Tongue (tissue), 2 donors: ENCODE data around the gene MIER2. TPM values are rescaled to one million over a fixed set of nuclear protein-coding genes. Genes with fewer than 3 reads are reported as not detected.
"Not testable (repeated sequence)": the region's sequence is repeated elsewhere in the genome, so short reads cannot be mapped to it uniquely, and the experiment has no call there.

ENCODE experiments used
- DNase-seq: peaks from one replicate; pipeline ENCODE4 v3.0.0-alpha.2; 2015
- total RNA-seq: library from RNA; depleted of rRNA; stranded (reverse); fragments of >200 nt; gene quantifications from one replicate; pipeline ENCODE4 v1.2.3, GENCODE V29; 2014

MIER2 gene
- 9.2 TPM for total RNA-seq

GRCh38 chr19:344625-345319, at the start of gene MIER2:
Gene MIER2, minus strand, starts transcription at chr19:344796. Its CDS starts 14 bp downstream, at chr19:344782.
- peak; percentile 90 for DNase-seq

DNA sequence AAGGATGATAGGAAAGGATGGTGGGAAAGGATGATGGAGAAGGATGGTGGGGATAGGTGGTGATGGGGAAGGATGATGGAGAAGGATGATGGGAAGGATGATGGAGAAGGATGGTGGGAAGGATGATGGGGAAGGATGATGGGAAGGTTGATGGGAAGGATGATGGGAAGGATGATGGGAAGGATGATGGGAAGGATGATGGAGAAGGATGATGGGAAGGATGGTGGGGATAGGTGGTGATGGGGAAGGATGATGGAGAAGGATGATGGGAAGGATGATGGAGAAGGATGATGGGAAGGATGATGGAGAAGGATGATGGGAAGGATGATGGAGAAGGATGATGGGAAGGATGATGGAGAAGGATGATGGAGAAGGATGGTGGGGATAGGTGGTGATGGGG, 49.0 kb upstream of the MIER2 start:
- not testable (repeated sequence) for DNase-seq

- no peak for DNase-seq
Observed at GRCh38 chr19:392375-392970, 47.9 kb upstream of the MIER2 start.

DNA sequence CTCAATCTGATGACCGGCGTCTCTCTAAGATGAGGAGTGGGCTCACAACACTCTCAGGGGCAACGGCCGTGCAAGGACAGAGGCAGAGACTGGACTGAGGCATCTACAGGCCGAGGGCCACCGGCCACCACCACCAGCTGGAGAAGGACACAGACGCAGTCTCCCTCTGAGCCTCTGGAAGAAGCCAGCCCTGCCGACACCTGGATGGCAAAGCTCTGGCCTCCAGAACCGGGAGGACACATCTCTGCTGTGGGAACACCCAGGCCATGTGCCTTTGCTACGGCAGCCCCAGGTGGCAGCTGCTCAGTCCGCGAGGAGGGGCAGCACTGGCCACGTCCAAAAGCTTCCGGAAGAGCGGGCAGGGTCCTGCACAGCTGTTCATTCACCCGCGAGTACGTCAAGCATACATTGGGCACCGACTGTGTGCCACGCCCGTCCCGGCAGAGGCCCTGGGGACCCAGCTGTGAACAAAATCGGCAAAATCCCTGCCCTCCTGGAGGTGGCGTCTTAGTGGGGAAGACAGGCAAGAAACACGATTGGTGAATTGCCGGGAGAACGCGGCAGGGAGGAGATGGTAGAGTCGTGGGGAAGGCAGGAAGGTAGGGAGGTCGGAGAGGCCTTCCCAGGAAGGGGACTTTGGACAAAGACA, 47.3 kb upstream of the MIER2 start:
- no peak for DNase-seq

DNA sequence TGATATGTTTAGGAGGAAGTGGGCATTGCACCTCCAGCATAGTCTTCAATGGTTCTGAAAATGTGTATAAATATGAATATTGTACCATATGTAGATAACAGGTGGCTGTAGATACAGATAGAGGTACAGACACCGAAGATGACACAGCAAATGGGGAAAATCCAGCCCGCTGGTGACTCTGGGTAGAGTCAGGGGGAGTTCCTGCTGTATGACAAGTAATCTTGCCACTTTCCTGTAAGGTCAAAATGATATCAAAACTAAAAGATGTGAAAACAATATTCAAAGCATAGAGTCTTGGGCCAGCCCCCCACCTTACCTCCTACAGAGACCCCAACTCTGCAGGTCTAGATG, 46.6 kb upstream of the MIER2 start:
- no peak for DNase-seq

GRCh38 chr19:390386-391206, 46.0 kb upstream of the MIER2 start:
- no peak for DNase-seq

DNA sequence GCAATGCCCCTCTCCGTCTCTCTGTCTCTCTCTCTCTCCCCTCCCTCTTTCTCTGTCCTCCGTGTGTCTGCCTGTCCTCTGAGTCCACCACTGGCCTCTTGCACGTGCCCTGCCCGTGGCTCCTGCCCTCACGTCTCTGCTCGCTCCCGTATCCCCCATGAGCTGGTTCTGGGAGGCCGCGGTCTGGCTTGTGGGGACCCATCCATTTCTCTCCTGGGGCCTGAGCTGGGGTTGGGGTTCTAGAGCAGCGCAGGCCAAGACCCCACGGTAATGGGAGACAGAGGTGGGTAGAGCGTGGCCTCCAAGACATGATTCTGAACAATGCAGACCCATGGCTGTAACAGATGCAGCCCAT, 45.3 kb upstream of the MIER2 start:
- no peak for DNase-seq

DNA sequence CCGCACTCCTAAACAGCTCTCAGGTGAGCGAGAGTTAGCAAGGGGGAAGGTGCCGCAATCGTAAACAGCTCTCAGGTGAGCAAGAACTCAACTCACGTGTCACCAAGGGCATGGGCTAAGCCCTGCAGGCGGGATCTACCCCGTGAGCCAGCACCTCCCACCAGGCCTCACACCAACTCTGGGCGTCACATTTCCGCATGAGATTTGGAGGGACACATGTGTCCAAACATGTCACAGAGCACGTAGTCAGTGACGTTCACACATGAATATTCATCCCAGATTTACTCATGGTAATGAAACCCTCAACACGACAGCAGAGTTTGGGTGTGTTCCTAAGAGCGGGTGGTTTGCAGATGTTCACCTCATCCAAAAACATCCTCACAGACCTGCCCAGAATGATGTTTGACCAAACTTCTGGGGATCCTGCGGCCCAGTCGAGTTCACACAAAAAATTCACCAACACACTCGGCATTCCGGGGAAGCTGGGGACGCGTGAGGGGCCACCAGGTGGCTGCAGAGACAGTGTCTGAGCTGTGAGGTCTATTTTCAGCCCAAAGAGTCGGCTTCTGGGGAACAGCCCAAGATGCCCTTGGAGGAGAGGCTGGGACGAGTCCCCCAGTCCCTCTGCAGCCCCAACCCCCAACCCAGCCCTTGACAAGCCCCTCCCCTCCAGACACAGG, 44.8 kb upstream of the MIER2 start:
- DNase-seq = no peak

DNA sequence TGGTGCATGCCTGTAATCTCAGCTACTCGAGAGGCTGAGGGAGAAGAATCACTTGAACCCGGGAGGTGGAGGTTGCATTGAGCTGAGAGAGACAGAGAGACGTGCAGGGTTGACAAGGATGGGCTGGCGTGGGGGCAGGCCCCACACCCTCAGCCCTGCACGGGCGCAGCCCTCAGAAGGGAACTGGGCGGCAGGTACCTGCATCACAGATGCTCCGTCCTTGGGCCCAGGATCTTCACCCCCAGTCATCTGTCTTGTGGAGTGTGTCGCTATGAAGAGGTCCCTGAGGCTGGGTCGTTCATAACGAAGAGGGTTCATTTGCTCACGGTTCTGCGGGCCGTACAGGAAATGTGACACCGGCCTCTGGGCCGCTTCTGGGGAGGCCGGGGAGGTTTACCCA, 44.1 kb upstream of the MIER2 start:
- no peak for DNase-seq

GRCh38 chr19:387777-388176, 43.2 kb upstream of the MIER2 start:
- DNase-seq = no peak

DNA sequence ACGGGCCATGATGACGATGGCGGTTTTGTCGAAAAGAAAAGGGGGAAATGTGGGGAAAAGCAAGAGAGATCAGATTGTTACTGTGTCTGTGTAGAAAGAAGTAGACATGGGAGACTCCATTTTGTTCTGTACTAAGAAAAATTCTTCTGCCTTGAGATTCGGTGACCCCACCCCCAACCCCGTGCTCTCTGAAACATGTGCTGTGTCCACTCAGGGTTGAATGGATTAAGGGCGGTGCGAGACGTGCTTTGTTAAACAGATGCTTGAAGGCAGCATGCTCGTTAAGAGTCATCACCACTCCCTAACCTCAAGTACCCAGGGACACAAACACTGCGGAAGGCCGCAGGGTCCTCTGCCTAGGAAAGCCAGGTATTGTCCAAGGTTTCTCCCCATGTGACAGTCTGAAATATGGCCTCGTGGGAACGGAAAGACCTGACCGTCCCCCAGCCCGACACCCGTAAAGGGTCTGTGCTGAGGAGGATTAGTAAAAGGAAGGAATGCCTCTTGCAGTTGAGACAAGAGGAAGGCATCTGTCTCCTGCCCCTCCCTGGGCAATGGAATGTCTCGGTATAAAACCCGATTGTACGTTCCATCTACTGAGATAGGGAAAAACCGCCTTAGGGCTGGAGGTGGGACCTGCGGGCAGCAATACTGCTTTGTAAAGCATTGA, 42.2 kb upstream of the MIER2 start:
- peak; percentile 54 for DNase-seq

- DNase-seq = not testable (repeated sequence)
Observed at GRCh38 chr19:386189-386588, 41.6 kb upstream of the MIER2 start.

GRCh38 chr19:384799-385169, 40.2 kb upstream of the MIER2 start:
- DNase-seq = no peak

- peak; percentile 54 for DNase-seq
Observed at GRCh38 chr19:383922-384798, 39.6 kb upstream of the MIER2 start.

DNA sequence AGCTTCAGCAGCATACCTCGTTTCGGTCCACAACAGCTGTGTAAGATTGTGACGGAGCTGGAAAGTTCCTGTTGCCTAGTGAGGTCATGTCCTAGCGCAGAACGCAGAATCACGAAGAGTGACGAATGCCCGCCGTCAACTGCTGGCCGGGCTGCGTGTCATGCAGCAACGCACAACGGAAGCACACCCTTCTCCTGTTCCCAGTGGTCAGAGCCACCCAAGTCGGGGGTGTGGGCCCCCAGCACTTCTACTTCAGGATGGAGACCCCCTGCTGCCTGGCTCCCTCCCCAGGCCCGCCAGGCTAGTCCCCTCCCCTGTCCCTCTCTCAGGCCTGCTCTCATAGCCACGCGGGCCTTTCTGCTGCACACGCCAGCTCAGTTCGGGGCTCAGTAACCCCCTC, 38.4 kb upstream of the MIER2 start:
- no peak for DNase-seq

GRCh38 chr19:382578-382977, 38.0 kb upstream of the MIER2 start:
- not testable (repeated sequence) for DNase-seq

DNA sequence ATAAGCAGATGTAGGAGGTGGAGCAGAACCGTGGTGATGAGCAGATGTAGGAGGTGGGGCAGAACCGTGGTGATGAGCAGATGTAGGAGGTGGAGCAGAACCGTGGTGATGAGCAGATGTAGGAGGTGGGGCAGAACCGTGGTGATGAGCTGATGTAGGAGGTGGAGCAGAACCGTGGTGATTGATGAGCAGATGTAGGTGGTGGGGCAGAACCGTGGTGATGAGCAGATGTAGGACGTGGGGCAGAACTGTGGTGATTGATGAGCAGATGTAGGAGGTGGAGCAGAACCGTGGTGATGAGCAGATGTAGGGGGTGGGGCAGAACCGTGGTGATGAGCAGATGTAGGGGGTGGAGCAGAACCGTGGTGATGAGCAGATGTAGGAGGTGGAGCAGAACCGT, 37.3 kb upstream of the MIER2 start:
- DNase-seq = not testable (repeated sequence)

DNA sequence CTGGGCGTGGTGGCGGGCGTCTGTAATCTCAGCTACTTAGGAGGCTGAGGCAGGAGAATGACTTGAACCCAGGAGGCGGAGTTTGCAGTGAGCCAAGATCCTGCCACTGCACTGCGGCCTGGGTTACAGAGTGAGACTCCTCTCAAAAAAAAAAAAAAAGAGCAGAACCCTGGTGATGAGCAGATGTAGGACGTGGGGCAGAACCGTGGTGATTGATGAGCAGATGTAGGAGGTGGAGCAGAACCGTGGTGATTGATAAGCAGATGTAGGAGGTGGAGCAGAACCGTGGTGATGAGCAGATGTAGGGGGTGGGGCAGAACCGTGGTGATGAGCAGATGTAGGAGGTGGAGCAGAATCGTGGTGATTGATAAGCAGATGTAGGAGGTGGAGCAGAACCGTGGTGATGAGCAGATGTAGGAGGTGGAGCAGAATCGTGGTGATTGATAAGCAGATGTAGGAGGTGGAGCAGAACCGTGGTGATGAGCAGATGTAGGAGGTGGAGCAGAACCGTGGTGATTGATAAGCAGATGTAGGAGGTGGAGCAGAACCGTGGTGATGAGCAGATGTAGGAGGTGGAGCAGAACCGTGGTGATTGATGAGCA, 36.1 kb upstream of the MIER2 start:
- DNase-seq = not testable (repeated sequence)

DNA sequence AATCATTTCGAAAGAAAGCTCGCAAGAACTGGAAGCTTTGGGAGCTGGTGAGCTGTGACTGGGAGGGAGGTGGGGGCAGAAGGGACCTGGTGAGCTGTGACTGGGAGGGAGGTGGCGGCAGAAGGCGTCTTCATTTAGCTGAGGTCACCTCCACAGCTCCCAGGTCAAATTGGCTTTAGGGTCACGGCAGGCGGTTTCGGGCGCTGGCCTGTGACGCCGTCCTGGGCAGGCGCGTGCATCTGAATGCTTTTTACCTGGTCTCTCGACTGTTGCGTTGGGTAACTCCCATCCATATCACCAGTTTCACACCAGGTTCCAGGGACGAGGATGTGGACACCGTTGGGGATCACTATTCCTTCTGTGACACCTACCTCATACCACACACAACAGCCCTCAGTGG, 35.2 kb upstream of the MIER2 start:
- no peak for DNase-seq

DNA sequence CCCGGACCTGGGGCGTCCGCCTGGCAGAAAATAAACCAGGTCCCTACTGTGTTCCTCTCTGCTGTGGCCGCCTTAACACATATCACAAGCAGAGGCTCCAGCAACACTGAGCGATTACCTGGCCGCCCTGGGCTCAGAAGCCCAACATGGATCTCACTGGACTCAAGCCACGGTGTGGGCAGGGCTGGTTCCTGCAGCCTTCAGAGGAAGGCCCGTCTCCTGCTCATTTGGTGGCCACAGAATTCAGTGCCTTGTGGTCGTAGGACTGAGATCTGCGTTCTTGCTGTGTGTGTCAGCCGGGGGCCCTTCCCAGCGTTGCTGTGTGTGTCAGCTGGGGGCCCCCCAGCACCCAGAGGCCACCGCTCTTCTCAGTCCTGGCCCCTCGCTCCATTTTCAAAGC, 34.1 kb upstream of the MIER2 start:
- DNase-seq = no peak
